GM12878 (cell line): ENCODE measurements around the gene PCGF1. TPM values are rescaled to one million over a fixed set of nuclear protein-coding genes. Genes with fewer than 3 reads are reported as not detected.

Experiments
- ATAC-seq: fragments of 200-7000 bp; cut with Tn5 transposase; 3 replicates; pipeline ENCODE4 v1.9.1; 2020; ENCODE audit warnings: mild to moderate bottlenecking, moderate library complexity
- BruUV-seq: library from RNA; stranded (reverse); fragments of 400-500 nt; replicated peaks from 2 replicates; lab custom pipeline; 2021; lab: Mats Ljungman, UMichigan
- CTCF ChIA-PET: fragments of 300-600 bp; sonication (Branson Sonifier 250); formaldehyde crosslinking; extraction: SDS; loops from one replicate; lab custom pipeline; 2021; ENCODE audit warnings: inconsistent platforms; lab: Yijun Ruan, JAX
- POLR2A ChIA-PET: fragments of 350-600 bp; formaldehyde crosslinking; extraction: SDS; loops from one replicate; lab custom pipeline; 2021; ENCODE audit warnings: inconsistent platforms; lab: Charles Lee
- RAD21 ChIA-PET: fragments of 300-600 bp; sonication (Branson Sonifier 250); formaldehyde crosslinking; loops from one replicate; lab custom pipeline; 2023; ENCODE audit warnings: antibody characterized with exemption; ENCODE audit not compliant: unreplicated experiment; lab: Charles Lee
- SMC1A ChIA-PET: fragments of 300-600 bp; sonication (Branson Sonifier 250); formaldehyde crosslinking; loops from one replicate; lab custom pipeline; 2023; ENCODE audit not compliant: unreplicated experiment, uncharacterized antibody; lab: Charles Lee
- DNase-seq: peaks from one replicate; pipeline ENCODE4 v3.0.0-alpha.2; 2011; ENCODE audit warnings: low read depth, low spot score
- FAIRE-seq: peaks from 3 replicates; lab custom pipeline; 2011; peaks lifted over from hg19 to GRCh38; lab: Jason Lieb, UNC
- H2AFZ ChIP-seq: 2 replicates; pipeline ENCODE4 v1.6.0; 2011; ENCODE audit warnings: low read depth, low read length, control low read depth; ENCODE audit not compliant: control insufficient read depth
- H3K27ac ChIP-seq: 2 replicates; pipeline ENCODE4 v1.5.1; 2011; ENCODE audit warnings: control low read depth; ENCODE audit not compliant: control insufficient read depth, insufficient read depth
- H3K27me3 ChIP-seq, 2 experiments: replicated peaks in 1 of 2; 2 replicates each; pipeline versions ENCODE4 v1.6.0 to v1.6.1; 2011; ENCODE audit warnings: low read length in 1 of 2; ENCODE audit not compliant: control insufficient read depth in 2 of 2, insufficient read depth in 2 of 2
- H3K36me3 ChIP-seq, 2 experiments: 2 replicates each; pipeline ENCODE4 v1.5.1; 2011; ENCODE audit warnings: low read length in 1 of 2; ENCODE audit not compliant: control insufficient read depth in 2 of 2, insufficient read depth in 2 of 2
- H3K4me1 ChIP-seq: 2 replicates; pipeline ENCODE4 v1.6.1; 2011; ENCODE audit warnings: mild to moderate bottlenecking, low read length, moderate library complexity, mixed read lengths; ENCODE audit not compliant: control insufficient read depth, insufficient read depth
- H3K4me2 ChIP-seq: 2 replicates; pipeline ENCODE4 v1.6.0; 2011; ENCODE audit warnings: control low read depth; ENCODE audit not compliant: control insufficient read depth, insufficient read depth
- H3K4me3 ChIP-seq: fragments of 200-600 bp; sonication (generic); 2 replicates; pipeline ENCODE4 v1.5.1; 2016
- H3K79me2 ChIP-seq: 2 replicates; pipeline ENCODE4 v1.6.0; 2011; ENCODE audit warnings: low read length; ENCODE audit not compliant: control insufficient read depth, insufficient read depth
- H3K9ac ChIP-seq: 2 replicates; pipeline ENCODE4 v1.8.0; 2011; ENCODE audit warnings: low read length, control low read depth, mixed read lengths; ENCODE audit not compliant: control insufficient read depth, insufficient read depth
- H3K9me3 ChIP-seq: replicated peaks from 3 replicates; pipeline ENCODE4 v1.5.1; 2011; ENCODE audit warnings: mild to moderate bottlenecking, low read length; ENCODE audit not compliant: control insufficient read depth, insufficient read depth
- H4K20me1 ChIP-seq: 2 replicates; pipeline ENCODE4 v1.6.0; 2011; ENCODE audit not compliant: control insufficient read depth, insufficient read depth
- BCL11A ChIP-seq: IDR thresholded peaks from 2 replicates; pipeline ENCODE4 v1.6.1; 2011; ENCODE audit warnings: low read depth, low read length
- BCL3 ChIP-seq: IDR thresholded peaks from 2 replicates; pipeline ENCODE4 v1.6.1; 2011; ENCODE audit warnings: borderline replicate concordance, low read depth, mild to moderate bottlenecking, moderate library complexity, low read length; ENCODE audit not compliant: insufficient read depth, poor library complexity, severe bottlenecking
- BMI1 ChIP-seq: fragments of 450-650 bp; IDR thresholded peaks from 2 replicates; pipeline ENCODE4 v1.6.1; 2016; ENCODE audit warnings: mild to moderate bottlenecking, moderate library complexity, borderline replicate concordance
- CUX1 ChIP-seq: IDR thresholded peaks from 2 replicates; pipeline ENCODE4 v1.6.1; 2012; ENCODE audit warnings: improper control_type of control experiment, low read depth, low read length; ENCODE audit not compliant: insufficient replicate concordance
- IKZF2 ChIP-seq, 2 experiments: fragments of 450-650 bp; IDR thresholded peaks; 2 replicates each; pipeline ENCODE4 v1.6.1; 2017; ENCODE audit warnings: mild to moderate bottlenecking in 2 of 2, moderate library complexity in 2 of 2
- MXI1 ChIP-seq: fragments of 150-350 bp; IDR thresholded peaks from 2 replicates; pipeline ENCODE4 v1.6.1; 2011; ENCODE audit warnings: low read depth, mild to moderate bottlenecking, inconsistent platforms, low read length, improper control_type of control experiment
- NRF1 ChIP-seq: conservative IDR thresholded peaks from 2 replicates; pipeline ENCODE4 v1.6.1; 2011; ENCODE audit warnings: mild to moderate bottlenecking, low read depth, low read length, improper control_type of control experiment
- RB1 ChIP-seq: fragments of 450-650 bp; formaldehyde crosslinking; IDR thresholded peaks from 2 replicates; pipeline ENCODE4 v1.6.1; 2017; ENCODE audit warnings: mild to moderate bottlenecking, borderline replicate concordance
- SMARCA5 ChIP-seq: fragments of 450-650 bp; IDR thresholded peaks from 2 replicates; pipeline ENCODE4 v1.6.1; 2017; ENCODE audit warnings: mild to moderate bottlenecking
- SREBF1 ChIP-seq: IDR thresholded peaks from 2 replicates; pipeline ENCODE4 v1.6.1; 2012; ENCODE audit warnings: mild to moderate bottlenecking, low read length
- ZNF592 ChIP-seq: fragments of 450-650 bp; IDR thresholded peaks from 2 replicates; pipeline ENCODE4 v1.6.1; 2017; ENCODE audit warnings: mild to moderate bottlenecking, moderate library complexity
- WGBS: methylation state at CpG from one replicate; pipeline ENCODE4 v1.1.6; 2016; ENCODE audit warnings: low lambda C conversion rate; ENCODE audit not compliant: insufficient replicate concordance, insufficient coverage; ENCODE audit errors: missing lambda C conversion rate; 5-methylcytosine and 5-hydroxymethylcytosine counted together
- in situ Hi-C: fragments of 300-500 bp; cut with MboI; formaldehyde crosslinking; loops from 9 replicates; pipeline ENCODE4 v1.14.3; 2018; ENCODE audit warnings: mixed read lengths
- intact Hi-C: fragments of 100-400 bp; cut with micrococcal nuclease; formaldehyde crosslinking; loops from one replicate; pipeline ENCODE4 v1.14.2; 2022; ENCODE audit not compliant: unreplicated experiment
- polyA plus RNA-seq, 11 experiments: library from polyadenylated mRNA; depleted of rRNA in 4 of 11; unstranded in 6 of 11; stranded (reverse) in 5 of 11; fragments of >200 nt; fragmentation: Nextera tagmentation in 4 of 11; fragmentation: Illumina TruSeq in 1 of 11; extraction: Ambion mirVana in 4 of 11; extraction: Trizol in 1 of 11; gene quantifications; 1 replicate in 1 of 11; 2 replicates in 10 of 11; pipeline versions ENCODE4 v1.2.1 to v1.2.3, GENCODE V29; 2011 to 2016; ENCODE audit warnings: inconsistent platforms in 2 of 11, missing spikeins in 2 of 11, low read depth in 1 of 11
- total RNA-seq, 4 experiments: library from RNA; depleted of rRNA in 3 of 4; stranded (reverse); fragments of >200 nt in 3 of 4; fragmentation: Illumina TruSeq in 1 of 4; extraction: Trizol in 1 of 4; gene quantifications; 2 replicates each; pipeline versions ENCODE4 v1.2.1 to v1.2.3, GENCODE V29; 2013 to 2021

PCGF1 gene
- total and polyA plus RNA-seq, 10 of the 15 experiments (the other 5 are each of a cell fraction or from before 2014, with no cell fraction given), result 23.1 to 50.8 (median 27.4) TPM

GRCh38 chr2:74535440-74535965 is 28.0 kb upstream of the PCGF1 start:
- Histone ChIP-seq H3K27ac (no peak overlapping the region), H3K4me1 (peaks cover 28% of the 10 kb centered on the region), H3K36me3 (peaks cover 8 to 26% of the 10 kb centered on the region in 2 experiments), H3K4me2 (no peak overlapping the region), H3K4me3 (no peak overlapping the region), H3K79me2 (peaks cover 16% of the 10 kb centered on the region), H3K9me3 (no peaks in the 10 kb centered on the region), H2AFZ (no peak overlapping the region), H3K27me3 (no peaks in the 10 kb centered on the region), H3K9ac (no peak overlapping the region), H4K20me1 (no peaks in the 10 kb centered on the region)
- CTCF ChIA-PET, result interaction anchor here (1.0 to 10.4 kb wide), 2 partner anchors 30 to 49 kb away, joined by 3 to 135 read pairs; partner anchors contain the start of gene PCGF1
- WGBS, result 78% methylated on average over 10 of the region's 10 CpGs
- DNase-seq, result no peak
- intact Hi-C loops, result no loop called here
- BruUV-seq, result no TSS peak
- in situ Hi-C loops, result no loop called here
- SMC1A ChIA-PET, result interaction anchor here (9.9 kb wide), 1 partner anchor 51 kb away, joined by 208 read pairs; no protein-coding TSS in a partner anchor
- POLR2A ChIA-PET, result no interaction called here
- no peak for ATAC-seq
- no peak for FAIRE-seq
- RAD21 ChIA-PET, result no interaction called here
- TF ChIP-seq NRF1, result no peak
- no peak for TF ChIP-seq SMARCA5
- TF ChIP-seq BMI1, result no peak
- no peak for TF ChIP-seq RB1
- TF ChIP-seq MXI1, result no peak
- no peak for TF ChIP-seq BCL3
- TF ChIP-seq BCL11A, result no peak
- TF ChIP-seq SREBF1, result no peak
- no peak for TF ChIP-seq CUX1
- no peak for TF ChIP-seq IKZF2 (IDR thresholded peaks at IDR 0.05)
- no peak for TF ChIP-seq ZNF592
